K562 (cell line): ENCODE data around the gene AGPAT1. TPM values are rescaled to one million over a fixed set of nuclear protein-coding genes. Genes with fewer than 3 reads are reported as not detected.

Experiments
- BACH1 ChIP-seq: fragments of 200-800 bp; sonication (Bioruptor generic); IDR thresholded peaks from 2 replicates; pipeline ENCODE4 v1.6.1; 2016; ENCODE audit warnings: missing genetic modification characterization, missing compliant biosample characterization
- FOXK2 ChIP-seq, 2 experiments: fragments of 450-650 bp; IDR thresholded peaks in 1 of 2; conservative IDR thresholded peaks in 1 of 2; 2 replicates each; pipeline ENCODE4 v1.6.1; 2016; ENCODE audit warnings: low read depth in 2 of 2, mild to moderate bottlenecking in 1 of 2
- HMGN3 ChIP-seq: IDR thresholded peaks from 2 replicates; pipeline ENCODE4 v1.6.1; 2011; ENCODE audit warnings: borderline replicate concordance, low read depth, mild to moderate bottlenecking, mixed read lengths, low read length; ENCODE audit not compliant: insufficient read length; ENCODE audit errors: extremely low read depth
- IRF1 ChIP-seq: sonication (generic); formaldehyde crosslinking; IDR thresholded peaks from 2 replicates; pipeline ENCODE4 v1.8.0; 2022; ENCODE audit warnings: missing genetic modification reagents, mild to moderate bottlenecking, borderline replicate concordance
- MLX ChIP-seq, 2 experiments: fragments of 450-650 bp in 1 of 2; sonication (generic) in 1 of 2; formaldehyde crosslinking; conservative IDR thresholded peaks; 2 replicates each; pipeline versions ENCODE4 v1.4.0 to v1.8.1; 2020 to 2022; ENCODE audit warnings: mild to moderate bottlenecking in 1 of 2, missing genetic modification reagents in 1 of 2
- SREBF2 ChIP-seq: sonication (generic); formaldehyde crosslinking; IDR thresholded peaks from 2 replicates; pipeline ENCODE4 v1.4.0; 2020; ENCODE audit warnings: mild to moderate bottlenecking, missing genetic modification reagents
- TRIM25 ChIP-seq: fragments of 450-650 bp; IDR thresholded peaks from 2 replicates; pipeline ENCODE4 v1.7.0; 2016; ENCODE audit warnings: borderline replicate concordance
- ZHX1 ChIP-seq: fragments of 150-350 bp; conservative IDR thresholded peaks from 2 replicates; pipeline ENCODE4 v1.6.1; 2014; ENCODE audit warnings: low read length
- ZNF274 ChIP-seq: IDR thresholded peaks from 2 replicates; pipeline ENCODE4 v1.6.1; 2011; ENCODE audit warnings: low read depth, mild to moderate bottlenecking, low read length, moderate library complexity, borderline replicate concordance
- ZNF584 ChIP-seq: fragments of 200-800 bp; sonication (Bioruptor generic); IDR thresholded peaks from 2 replicates; pipeline ENCODE4 v1.6.1; 2016; ENCODE audit warnings: low read depth, mild to moderate bottlenecking, missing genetic modification characterization, missing compliant biosample characterization
- polyA plus RNA-seq, 8 experiments: library from polyadenylated mRNA; depleted of rRNA in 4 of 8; stranded (reverse) in 5 of 8; unstranded in 3 of 8; fragments of >200 nt; fragmentation: Nextera tagmentation in 2 of 8; fragmentation: Illumina TruSeq in 1 of 8; extraction: Ambion mirVana in 2 of 8; extraction: Trizol in 1 of 8; gene quantifications; 2 replicates each; pipeline versions ENCODE4 v1.2.1 to v1.2.3, GENCODE V29; 2011 to 2014; ENCODE audit warnings: inconsistent platforms in 1 of 8, missing spikeins in 1 of 8
- total RNA-seq, 7 experiments: library from RNA; depleted of rRNA in 6 of 7; stranded (reverse); fragments of >200 nt in 6 of 7; fragmentation: Illumina TruSeq in 2 of 7; extraction: Trizol in 2 of 7; gene quantifications; 2 replicates each; pipeline versions ENCODE4 v1.2.1 to v1.2.3, GENCODE V29; 2011 to 2021; ENCODE audit warnings: low replicate concordance in 1 of 7

Gene AGPAT1
- total and polyA plus RNA-seq, 9 of the 15 experiments (the other 6 are each of a cell fraction or from before 2014, with no cell fraction given) = 37.9 to 176 (median 69.4) TPM

GRCh38 chr6:32153564-32154513, 22.0 kb downstream of the AGPAT1 start, which contains the start of gene PPT2 (continued):
- TF ChIP-seq TRIM25 = 0 out of 2 replicates have a peak, but pooled peaks have one; percentile 16
- peak; percentile 97 to 99 for TF ChIP-seq FOXK2 (conservative IDR thresholded peaks at IDR 0.05 in 1 of 2, IDR thresholded peaks at IDR 0.05 in 1 of 2; ENCODE audit: low read depth in 2 of 2)
- TF ChIP-seq MLX (CRISPR knock-in tag; conservative IDR thresholded peaks at IDR 0.05) = no peak; a peak in 1 of 4 replicates
- no peak for TF ChIP-seq IRF1 (CRISPR knock-in tag)
- no peak for TF ChIP-seq ZNF274
- TF ChIP-seq SREBF2 (CRISPR knock-in tag) = no peak
- TF ChIP-seq ZNF584 (CRISPR knock-in tag) = no peak
- TF ChIP-seq ZHX1 = no peak
- no peak for TF ChIP-seq BACH1
- TF ChIP-seq HMGN3 = no peak
